NCI-H1105 (cell line): Measurements from ENCODE around the gene KDM4B.
A peak's percentile ranks its signal among the peaks of the same experiment; 100 is the strongest.
"Not testable (repeated sequence)": the region's sequence is repeated elsewhere in the genome, so short reads cannot be mapped to it uniquely, and the experiment has no call there.

ENCODE experiments used
- DNase-seq: peaks from one replicate; lab custom pipeline; 2025; lab: John Stamatoyannopoulos, UW

KDM4B gene

GRCh38 chr19:4968462-4969291 is at the start of gene KDM4B:
TSS of gene KDM4B (plus strand) at chr19:4969113. CDS start at chr19:5032891, 63,778 bp downstream.
- DNase-seq, result peak; percentile 100

GRCh38 chr19:4922530-4923275 is 46.2 kb upstream of the KDM4B start:
- no peak for DNase-seq

- DNase-seq, result no peak
Measured at GRCh38 chr19:4923276-4923747, 45.6 kb upstream of the KDM4B start.

- DNase-seq, result no peak
Measured at GRCh38 chr19:4929186-4929585, 39.7 kb upstream of the KDM4B start.

- no peak for DNase-seq
Measured at GRCh38 chr19:4930664-4931063, 38.2 kb upstream of the KDM4B start.

GRCh38 chr19:4932711-4933110 is 36.2 kb upstream of the KDM4B start:
- no peak for DNase-seq

- DNase-seq, result no peak
Measured at GRCh38 chr19:4933528-4933927, 35.4 kb upstream of the KDM4B start.

- DNase-seq, result no peak
Measured at GRCh38 chr19:4935444-4935843, 33.5 kb upstream of the KDM4B start.

GRCh38 chr19:4937060-4937459 is 31.9 kb upstream of the KDM4B start:
- no peak for DNase-seq

- DNase-seq, result not testable (repeated sequence)
Measured at GRCh38 chr19:4938461-4938860, 30.5 kb upstream of the KDM4B start.

- no peak for DNase-seq
Measured at GRCh38 chr19:4939466-4939865, 29.4 kb upstream of the KDM4B start.

GRCh38 chr19:4941638-4942169 is 27.2 kb upstream of the KDM4B start:
- DNase-seq, result not testable (repeated sequence)

GRCh38 chr19:4950650-4951049 is 18.3 kb upstream of the KDM4B start:
- not testable (repeated sequence) for DNase-seq

- no peak for DNase-seq
Measured at GRCh38 chr19:4951656-4952055, 17.3 kb upstream of the KDM4B start.

- no peak for DNase-seq
Measured at GRCh38 chr19:4952945-4953344, 16.0 kb upstream of the KDM4B start.

- DNase-seq, result not testable (repeated sequence)
Measured at GRCh38 chr19:4954320-4955149, 14.4 kb upstream of the KDM4B start.

- no peak for DNase-seq
Measured at GRCh38 chr19:4955274-4955673, 13.6 kb upstream of the KDM4B start.

GRCh38 chr19:4957981-4958380 is 10.9 kb upstream of the KDM4B start:
- DNase-seq, result no peak

- DNase-seq, result no peak
Measured at GRCh38 chr19:4962085-4962619, 6.8 kb upstream of the KDM4B start.

- DNase-seq, result no peak
Measured at GRCh38 chr19:4965061-4965460, 3.9 kb upstream of the KDM4B start.

GRCh38 chr19:4966591-4966990 is 2.3 kb upstream of the KDM4B start:
- no peak for DNase-seq
